Pancreas (tissue), 10 donors: ENCODE measurements around the gene SHISAL1. TPM values are rescaled to one million over a fixed set of nuclear protein-coding genes. Genes with fewer than 3 reads are reported as not detected.
A peak's percentile ranks its signal among the peaks of the same experiment; 100 is the strongest.

Source experiments
- ATAC-seq, 4 donors: fragments of 200-7000 bp; cut with Tn5 transposase; one replicate each; pipeline versions ENCODE4 v1.8.0 to v1.9.1; 2020; ENCODE audit warnings: mild to moderate bottlenecking in 4 of 4, moderate library complexity in 4 of 4
- DNase-seq, 6 donors: peaks; one replicate each; pipeline ENCODE4 v3.0.0-alpha.2; 2020
- FAIRE-seq: peaks from 2 replicates; lab custom pipeline; 2012; peaks lifted over from hg19 to GRCh38; lab: Jason Lieb, UNC
- H3K27ac ChIP-seq, 4 donors: fragments of 200-600 bp; sonication (generic); 1 replicate in 3 of 4; 2 replicates in 1 of 4; pipeline versions ENCODE4 v1.5.0 to v1.8.0; 2020
- H3K27me3 ChIP-seq, 4 donors: fragments of 200-600 bp; one replicate each; pipeline ENCODE4 v1.8.0; 2021
- H3K36me3 ChIP-seq, 3 donors: fragments of 200-600 bp; sonication (generic) in 1 of 3; one replicate each; pipeline versions ENCODE4 v1.5.0 to v1.8.0; 2020 to 2021
- H3K4me1 ChIP-seq, 3 donors: fragments of 200-600 bp; one replicate each; pipeline ENCODE4 v1.8.0; 2021
- H3K4me3 ChIP-seq, 4 donors: fragments of 200-600 bp; sonication (generic) in 2 of 4; one replicate each; pipeline versions ENCODE4 v1.5.0 to v1.8.0; 2020 to 2021
- H3K9me3 ChIP-seq, 4 donors: fragments of 200-600 bp; one replicate each; pipeline ENCODE4 v1.8.0; 2021
- CTCF ChIP-seq, 4 donors: fragments of 200-600 bp; sonication (generic) in 3 of 4; IDR thresholded peaks; one replicate each; pipeline versions ENCODE4 v1.5.0 to v1.8.0; 2021; ENCODE audit warnings: antibody characterized with exemption in 4 of 4
- WGBS, 2 donors: extraction: QIAGEN DNeasy Blood & Tissue Kit; methylation state at CpG; one replicate each; pipeline ENCODE4 v1.1.7; 2013; 5-methylcytosine and 5-hydroxymethylcytosine counted together
- intact Hi-C, 3 donors: fragments of 100-400 bp; cut with DNase I; formaldehyde crosslinking; loops; one replicate each; pipeline versions ENCODE4 v1.11.1 to v1.14.2; 2022
- polyA plus RNA-seq, 2 donors: library from polyadenylated mRNA; stranded (reverse); fragments of 200-250 nt; gene quantifications; one replicate each; pipeline ENCODE4 v1.2.3, GENCODE V29; 2013
- total RNA-seq, 6 donors: library from RNA; stranded (reverse); fragmentation: NEBNext Ultra II Directional in 4 of 6; extraction: Animal tissue kit (Norgen Biotek cat#: 25700) in 4 of 6; gene quantifications; one replicate each; pipeline versions ENCODE4 v1.2.1 to v1.2.4, GENCODE V29; 2021 to 2023
- donor health status: healthy with polysubstance abuse.
- donor health status: DM: no; HTN: no; CAD: no; lungs with moderate emphysema.
- donor health status: DM: no; HTN: no; CAD: no.
- donor health status: control.
- donor health status: control.
- donor health status: Bipolar disorder and iron deficiency.
- donor health status: DM: yes; HTN: yes; CAD: no.
- donor health status: DM: no; HTN: no; CAD: no.
- donor health status: DM: no; HTN: no; CAD: no.
- donor health status: DM: yes; HTN: yes; CAD: no.

The SHISAL1 gene
- total and polyA plus RNA-seq, 8 donors, result 0.35 to 1.3 (median 0.54) TPM

- FAIRE-seq (no peak), ATAC-seq (no peak), DNase-seq (no peak)
- Histone ChIP-seq H3K36me3 (no peaks in the 10 kb centered on the region), H3K9me3 (no peaks in the 10 kb centered on the region), H3K27me3 (peaks cover 0 to 11% (median 2%) of the 10 kb centered on the region in 4 donors), H3K4me1 (no peaks in the 10 kb centered on the region), H3K27ac (no peak overlapping the region), H3K4me3 (no peak overlapping the region)
- TF ChIP-seq CTCF (IDR thresholded peaks at IDR 0.05), result no peak
- intact Hi-C loops, result no loop called here
- 65 to 66% methylated on average over 8 of the region's 8 CpGs for WGBS, 2 donors
Observed at GRCh38 chr22:44332946-44333345, 20.2 kb upstream of the SHISAL1 start.

GRCh38 chr22:44331881-44332714, 19.3 kb upstream of the SHISAL1 start:
- no peaks in the 10 kb centered on the region for H3K9me3 ChIP-seq
- peaks cover 0 to 11% (median 2%) of the 10 kb centered on the region in 4 donors for H3K27me3 ChIP-seq
- H3K4me3 ChIP-seq, result no peak overlapping the region
- FAIRE-seq, result no peak
- H3K4me1 ChIP-seq, result no peaks in the 10 kb centered on the region
- H3K36me3 ChIP-seq, result no peaks in the 10 kb centered on the region
- no peak overlapping the region for H3K27ac ChIP-seq
- 7 to 13% methylated on average over 21 to 55 of the region's 55 CpGs for WGBS, 2 donors
- intact Hi-C loops, result no loop called here
- peak in 1 of 6 donors; percentile 65 for DNase-seq
- no peak for TF ChIP-seq CTCF (IDR thresholded peaks at IDR 0.05)
- ATAC-seq, result peak in 3 of 4 donors; percentile 41 to 52 (median 48)

- Histone ChIP-seq H3K4me3 (peak overlapping the region in 1 of 4 donors; percentile 23), H3K27me3 (peaks cover 0 to 11% (median 2%) of the 10 kb centered on the region in 4 donors), H3K4me1 (no peaks in the 10 kb centered on the region), H3K36me3 (no peaks in the 10 kb centered on the region), H3K9me3 (no peaks in the 10 kb centered on the region), H3K27ac (no peak overlapping the region)
- TF ChIP-seq CTCF (IDR thresholded peaks at IDR 0.05), result no peak
- intact Hi-C loops, result no loop called here
- FAIRE-seq, result no peak
- ATAC-seq, result no peak
- 2 to 3% methylated on average over 55 to 103 of the region's 103 CpGs for WGBS, 2 donors
- DNase-seq, result peak in 2 of 6 donors; percentile 48 to 66
Observed at GRCh38 chr22:44330744-44331660, 18.3 kb upstream of the SHISAL1 start.

DNA sequence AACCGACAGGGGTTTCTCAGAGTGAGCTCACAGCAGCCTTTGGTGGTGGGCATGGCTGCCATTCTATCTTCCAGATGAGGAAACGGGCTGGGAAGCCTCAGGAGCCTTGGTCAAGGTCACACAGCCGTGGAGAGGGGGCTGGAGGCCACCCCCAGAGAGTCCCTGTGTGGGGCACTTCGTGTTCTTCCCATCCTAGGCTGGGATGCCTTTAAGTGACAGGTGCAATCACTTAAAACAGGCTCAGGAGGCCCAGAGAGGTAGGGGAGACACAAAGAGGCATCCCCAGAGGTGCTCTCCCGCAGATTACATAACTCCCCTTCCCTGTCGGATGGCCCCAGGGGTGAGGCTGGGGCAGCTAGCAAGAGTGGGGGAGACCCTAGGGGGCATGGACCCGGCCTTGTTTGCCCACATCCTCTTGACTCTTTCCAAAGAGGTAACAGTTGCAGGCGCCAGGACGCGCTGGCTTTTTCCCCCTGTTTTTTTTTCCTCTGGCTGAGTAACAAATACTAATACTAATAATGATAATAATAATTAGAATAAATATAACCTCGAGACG, 17.5 kb upstream of the SHISAL1 start:
- DNase-seq (no peak), ATAC-seq (no peak), FAIRE-seq (no peak)
- Histone ChIP-seq H3K27me3 (peaks cover 0 to 11% (median 2%) of the 10 kb centered on the region in 4 donors), H3K4me1 (no peaks in the 10 kb centered on the region), H3K36me3 (no peaks in the 10 kb centered on the region), H3K27ac (no peak overlapping the region), H3K9me3 (no peaks in the 10 kb centered on the region), H3K4me3 (no peak overlapping the region)
- TF ChIP-seq CTCF (IDR thresholded peaks at IDR 0.05), result no peak
- intact Hi-C loops, result no loop called here
- 20 to 25% methylated on average over 12 of the region's 12 CpGs for WGBS, 2 donors
